ENCODE measurements around the gene GDF7.

The GDF7 gene

GRCh38 chr2:20661421-20662307 lies 5.3 kb upstream of the GDF7 start:
- TF ChIP-seq, protein P1, sequence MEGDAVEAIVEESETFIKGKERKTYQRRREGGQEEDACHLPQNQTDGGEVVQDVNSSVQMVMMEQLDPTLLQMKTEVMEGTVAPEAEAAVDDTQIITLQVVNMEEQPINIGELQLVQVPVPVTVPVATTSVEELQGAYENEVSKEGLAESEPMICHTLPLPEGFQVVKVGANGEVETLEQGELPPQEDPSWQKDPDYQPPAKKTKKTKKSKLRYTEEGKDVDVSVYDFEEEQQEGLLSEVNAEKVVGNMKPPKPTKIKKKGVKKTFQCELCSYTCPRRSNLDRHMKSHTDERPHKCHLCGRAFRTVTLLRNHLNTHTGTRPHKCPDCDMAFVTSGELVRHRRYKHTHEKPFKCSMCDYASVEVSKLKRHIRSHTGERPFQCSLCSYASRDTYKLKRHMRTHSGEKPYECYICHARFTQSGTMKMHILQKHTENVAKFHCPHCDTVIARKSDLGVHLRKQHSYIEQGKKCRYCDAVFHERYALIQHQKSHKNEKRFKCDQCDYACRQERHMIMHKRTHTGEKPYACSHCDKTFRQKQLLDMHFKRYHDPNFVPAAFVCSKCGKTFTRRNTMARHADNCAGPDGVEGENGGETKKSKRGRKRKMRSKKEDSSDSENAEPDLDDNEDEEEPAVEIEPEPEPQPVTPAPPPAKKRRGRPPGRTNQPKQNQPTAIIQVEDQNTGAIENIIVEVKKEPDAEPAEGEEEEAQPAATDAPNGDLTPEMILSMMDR (IDR thresholded peaks at IDR 0.05): peak; percentile 87

- TF ChIP-seq, protein P1 (IDR thresholded peaks at IDR 0.05): no peak
Observed at GRCh38 chr2:20662308-20662937, 4.5 kb upstream of the GDF7 start.

- TF ChIP-seq, protein P1 (IDR thresholded peaks at IDR 0.05): no peak
Observed at GRCh38 chr2:20663196-20664070, 3.5 kb upstream of the GDF7 start.

GRCh38 chr2:20664071-20664390 lies 2.9 kb upstream of the GDF7 start:
- TF ChIP-seq, protein P1 (IDR thresholded peaks at IDR 0.05): no peak

GRCh38 chr2:20664431-20665242 lies 2.3 kb upstream of the GDF7 start:
- TF ChIP-seq, protein P1 (IDR thresholded peaks at IDR 0.05): no peak

DNA sequence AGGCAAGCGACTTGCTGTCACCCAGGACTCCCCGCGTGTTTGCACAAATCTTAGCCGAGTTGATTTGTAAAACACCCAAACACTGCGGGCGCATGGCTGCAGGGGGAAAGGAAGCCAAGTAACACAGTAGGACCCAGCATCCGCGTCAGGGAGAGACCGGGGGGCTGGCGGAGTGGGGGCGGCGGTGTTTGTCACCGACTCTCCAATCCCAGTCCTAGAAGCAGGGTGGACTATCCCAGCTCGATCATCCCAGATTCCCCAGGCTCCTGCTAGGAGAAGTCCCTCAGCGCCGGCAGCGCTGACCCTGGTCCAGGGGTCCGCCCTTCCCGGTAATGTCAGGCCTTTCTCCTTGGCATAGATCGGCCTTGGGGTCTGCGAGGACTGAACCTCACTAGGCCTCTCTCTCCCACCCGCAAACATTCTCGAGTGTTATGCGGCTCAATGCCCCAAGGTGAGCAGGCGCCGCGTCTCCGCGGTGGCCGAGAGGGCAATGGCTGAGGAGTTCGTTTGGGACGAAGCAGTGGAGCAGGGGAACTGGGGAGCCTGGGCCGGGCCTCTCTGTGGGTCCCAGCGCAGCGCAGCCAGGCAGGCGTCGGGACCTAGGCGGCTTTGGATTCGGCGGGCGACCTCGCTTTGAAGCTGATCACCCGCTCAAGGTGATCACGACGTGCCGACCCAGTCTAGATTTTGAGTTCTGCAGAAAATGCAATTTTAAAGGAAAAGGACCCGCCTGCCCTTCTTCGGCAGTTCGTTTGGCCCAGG lies 1.5 kb upstream of the GDF7 start:
- TF ChIP-seq, protein P1 (IDR thresholded peaks at IDR 0.05): no peak

Measured in LNCAP (cell line).